Trophoblast cell (in vitro differentiated cells and primary cell): ENCODE results near the gene KRT8.

Source experiments
- DNase-seq, 2 donors: peaks; one replicate each; pipeline ENCODE4 v3.0.0-alpha.2; 2016
- H2AFZ ChIP-seq: 2 replicates; pipeline ENCODE4 v1.6.1; 2013; ENCODE audit warnings: low read length, moderate library complexity, mild to moderate bottlenecking; ENCODE audit not compliant: insufficient read depth, poor library complexity
- H2AK5ac ChIP-seq: 2 replicates; pipeline ENCODE4 v1.6.1; 2013; ENCODE audit warnings: mild to moderate bottlenecking, low read length
- H2BK120ac ChIP-seq: 2 replicates; pipeline ENCODE4 v1.6.1; 2013; ENCODE audit warnings: low read length, mild to moderate bottlenecking, moderate library complexity; ENCODE audit not compliant: insufficient read depth, poor library complexity
- H2BK12ac ChIP-seq: 2 replicates; pipeline ENCODE4 v1.6.1; 2013; ENCODE audit warnings: mild to moderate bottlenecking, low read length, moderate library complexity
- H2BK5ac ChIP-seq: 2 replicates; pipeline ENCODE4 v1.6.1; 2013; ENCODE audit warnings: low read length, low read depth, moderate library complexity, mild to moderate bottlenecking; ENCODE audit not compliant: poor library complexity
- H3K14ac ChIP-seq: 2 replicates; pipeline ENCODE4 v1.6.1; 2013; ENCODE audit warnings: mild to moderate bottlenecking, low read length
- H3K18ac ChIP-seq: 2 replicates; pipeline ENCODE4 v1.6.1; 2013; ENCODE audit warnings: mild to moderate bottlenecking, low read length
- H3K23ac ChIP-seq: 2 replicates; pipeline ENCODE4 v1.6.1; 2013; ENCODE audit warnings: low read length
- H3K27ac ChIP-seq: 2 replicates; pipeline ENCODE4 v1.5.1; 2013; ENCODE audit warnings: low read depth, mild to moderate bottlenecking, inconsistent platforms, low read length, moderate library complexity
- H3K27me3 ChIP-seq: 2 replicates; pipeline ENCODE4 v1.6.1; 2013; ENCODE audit warnings: inconsistent platforms, mild to moderate bottlenecking, low read length, moderate library complexity; ENCODE audit not compliant: insufficient read depth
- H3K36me3 ChIP-seq, 2 experiments: 1 replicate in 1 of 2; 2 replicates in 1 of 2; pipeline ENCODE4 v1.6.1; 2013; ENCODE audit warnings: low read length in 2 of 2, mild to moderate bottlenecking in 2 of 2, moderate library complexity in 1 of 2; ENCODE audit not compliant: insufficient read depth in 2 of 2, control insufficient read depth in 1 of 2
- H3K4ac ChIP-seq: 2 replicates; pipeline ENCODE4 v1.6.1; 2013; ENCODE audit warnings: low read depth, mild to moderate bottlenecking, low read length, moderate library complexity
- H3K4me1 ChIP-seq, 2 experiments: 1 replicate in 1 of 2; 2 replicates in 1 of 2; pipeline ENCODE4 v1.6.1; 2013; ENCODE audit warnings: low read length in 2 of 2, mild to moderate bottlenecking in 2 of 2, moderate library complexity in 1 of 2; ENCODE audit not compliant: insufficient read depth in 2 of 2, control insufficient read depth in 1 of 2
- H3K4me2 ChIP-seq: 2 replicates; pipeline ENCODE4 v1.6.1; 2013; ENCODE audit warnings: inconsistent platforms, mild to moderate bottlenecking, low read length, moderate library complexity
- H3K4me3 ChIP-seq: 2 replicates; pipeline ENCODE4 v1.5.1; 2013; ENCODE audit warnings: mild to moderate bottlenecking, low read depth, low read length, inconsistent platforms
- H3K79me1 ChIP-seq: one replicate; pipeline ENCODE4 v1.6.1; 2013; ENCODE audit warnings: low read length
- H3K79me2 ChIP-seq: 2 replicates; pipeline ENCODE4 v1.6.1; 2013; ENCODE audit warnings: low read length, mild to moderate bottlenecking; ENCODE audit not compliant: control insufficient read depth, insufficient read depth, poor library complexity
- H3K9ac ChIP-seq: 2 replicates; pipeline ENCODE4 v1.6.1; 2013; ENCODE audit warnings: mild to moderate bottlenecking, low read length
- H3K9me3 ChIP-seq: 2 replicates; pipeline ENCODE4 v1.6.1; 2013; ENCODE audit warnings: low read depth, mild to moderate bottlenecking, control low read depth, inconsistent platforms, low read length; ENCODE audit not compliant: insufficient read depth
- H4K12ac ChIP-seq: 2 replicates; pipeline ENCODE4 v1.6.1; 2013; ENCODE audit warnings: low read depth, mild to moderate bottlenecking, low read length, moderate library complexity
- H4K8ac ChIP-seq: 2 replicates; pipeline ENCODE4 v1.6.1; 2013; ENCODE audit warnings: low read depth, mild to moderate bottlenecking, low read length, moderate library complexity
- H4K91ac ChIP-seq: one replicate; pipeline ENCODE4 v1.6.1; 2013; ENCODE audit warnings: low read depth, mild to moderate bottlenecking, low read length, moderate library complexity
- WGBS: extraction: QIAGEN DNeasy Blood & Tissue Kit; methylation state at CpG from one replicate; pipeline ENCODE4 v1.1.7; 2013; ENCODE audit warnings: missing lambda C conversion rate; ENCODE audit not compliant: insufficient read length, insufficient coverage; ENCODE audit errors: extremely low coverage; 5-methylcytosine and 5-hydroxymethylcytosine counted together

KRT8 gene

DNA sequence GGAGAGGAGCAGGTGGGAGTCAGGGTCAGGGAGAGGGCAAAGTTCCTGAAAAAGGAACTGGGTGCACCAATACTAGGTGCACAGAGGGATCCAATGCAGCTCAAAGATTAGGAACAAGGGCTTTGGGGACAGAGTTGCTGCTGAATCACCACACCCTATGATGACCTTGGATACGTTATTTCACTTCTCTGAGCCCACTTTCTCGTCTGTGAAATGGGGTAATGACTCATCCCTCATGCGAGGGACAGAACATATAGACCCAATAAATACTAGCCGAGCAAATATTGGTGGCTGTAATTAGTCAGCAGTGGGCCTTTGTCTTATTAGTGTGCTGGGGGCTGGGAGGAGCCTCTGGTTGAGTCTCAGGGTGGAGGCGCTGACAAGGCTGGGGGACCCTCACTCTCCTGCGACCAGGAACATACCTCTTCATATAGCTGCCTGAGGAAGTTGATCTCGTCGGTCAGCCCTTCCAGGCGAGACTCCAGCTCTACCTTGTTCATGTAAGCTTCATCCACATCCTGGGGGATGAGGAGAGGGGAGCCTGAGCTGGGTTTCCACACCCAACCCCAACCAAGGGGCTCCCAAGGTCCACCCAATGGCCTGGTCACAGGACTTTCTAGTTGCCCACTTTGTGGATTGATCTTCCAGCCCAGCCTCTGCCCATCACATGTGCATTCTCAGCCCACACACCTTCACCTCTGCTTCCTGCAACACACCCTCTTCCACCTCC, 4.5 kb downstream of the KRT8 start:
- H3K4me2 ChIP-seq = peak overlapping the region; percentile 68
- H4K12ac ChIP-seq = no peak overlapping the region
- no peak overlapping the region for H2BK120ac ChIP-seq
- H4K8ac ChIP-seq = no peak overlapping the region
- peak in 1 of 2 donors; percentile 54 for DNase-seq
- peak overlapping the region; percentile 26 for H2BK5ac ChIP-seq
- no peaks in the 10 kb centered on the region for H3K9me3 ChIP-seq
- no peak overlapping the region for H3K23ac ChIP-seq
- H3K9ac ChIP-seq = no peak overlapping the region
- peaks cover 4 to 11% of the 10 kb centered on the region in 2 experiments for H3K4me1 ChIP-seq
- no peaks in the 10 kb centered on the region for H3K27me3 ChIP-seq
- H2AK5ac ChIP-seq = no peak overlapping the region
- H3K4me3 ChIP-seq = no peak overlapping the region
- peaks cover 21% of the 10 kb centered on the region for H3K79me2 ChIP-seq
- H4K91ac ChIP-seq = no peak overlapping the region
- no peak overlapping the region for H3K4ac ChIP-seq
- peaks cover 17% of the 10 kb centered on the region for H3K79me1 ChIP-seq
- no peak overlapping the region for H2AFZ ChIP-seq
- WGBS = no CpG with 5 or more reads among the region's 9 CpGs
- H3K36me3 ChIP-seq = peaks cover 61 to 71% of the 10 kb centered on the region in 2 experiments
- no peak overlapping the region for H3K14ac ChIP-seq
- peak overlapping the region; percentile 41 for H3K18ac ChIP-seq
- no peak overlapping the region for H2BK12ac ChIP-seq
- H3K27ac ChIP-seq = peak overlapping the region; percentile 37

DNA sequence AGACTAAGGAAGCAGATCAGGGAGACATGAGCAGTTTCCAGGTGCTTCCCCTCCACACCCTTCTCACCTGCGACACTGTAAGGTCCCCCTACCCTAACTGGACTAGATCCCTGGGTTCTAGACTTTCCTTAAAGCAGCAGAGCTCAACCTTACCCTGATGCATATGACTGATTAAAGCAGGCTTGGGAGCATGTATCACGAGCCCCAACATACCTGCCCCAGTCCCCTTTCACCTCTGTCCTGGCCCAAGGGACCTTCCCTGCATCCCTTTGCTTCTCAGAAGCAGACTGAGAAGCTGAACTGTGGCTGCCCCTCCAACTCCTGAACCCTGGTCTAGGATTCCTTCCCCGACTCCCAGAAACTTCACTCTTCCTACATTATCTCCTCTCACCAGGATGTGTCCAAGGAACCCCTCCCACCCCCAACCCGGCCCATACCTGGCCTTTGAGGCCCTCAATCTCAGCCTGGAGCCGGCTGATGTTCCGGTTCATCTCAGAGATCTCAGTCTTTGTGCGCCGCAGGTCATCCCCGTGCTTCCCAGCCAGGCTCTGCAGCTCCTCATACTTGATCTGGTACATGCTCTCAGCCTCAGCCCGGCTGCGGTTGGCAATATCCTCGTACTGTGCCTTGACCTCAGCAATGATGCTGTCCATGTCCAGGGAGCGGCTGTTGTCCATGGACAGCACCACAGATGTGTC, 5.4 kb downstream of the KRT8 start:
- H3K4me3 ChIP-seq = no peak overlapping the region
- H3K18ac ChIP-seq = peak overlapping the region; percentile 57
- no peak overlapping the region for H3K4me2 ChIP-seq
- H2AFZ ChIP-seq = no peak overlapping the region
- H3K23ac ChIP-seq = no peak overlapping the region
- peaks cover 16% of the 10 kb centered on the region for H3K79me2 ChIP-seq
- no peak overlapping the region for H2BK5ac ChIP-seq
- WGBS = no CpG with 5 or more reads among the region's 13 CpGs
- H2BK12ac ChIP-seq = peak overlapping the region; percentile 18
- H3K27ac ChIP-seq = no peak overlapping the region
- no peak overlapping the region for H4K91ac ChIP-seq
- no peak overlapping the region for H3K4ac ChIP-seq
- peak; percentile 57 to 66 for DNase-seq
- H3K9ac ChIP-seq = no peak overlapping the region
- H2BK120ac ChIP-seq = no peak overlapping the region
- peaks cover 61 to 71% of the 10 kb centered on the region in 2 experiments for H3K36me3 ChIP-seq
- no peak overlapping the region for H3K14ac ChIP-seq
- no peak overlapping the region for H2AK5ac ChIP-seq
- H3K79me1 ChIP-seq = peaks cover 12% of the 10 kb centered on the region
- H4K12ac ChIP-seq = no peak overlapping the region
- no peaks in the 10 kb centered on the region for H3K9me3 ChIP-seq
- peaks cover 2 to 9% of the 10 kb centered on the region in 2 experiments for H3K4me1 ChIP-seq
- no peaks in the 10 kb centered on the region for H3K27me3 ChIP-seq
- H4K8ac ChIP-seq = no peak overlapping the region

DNA sequence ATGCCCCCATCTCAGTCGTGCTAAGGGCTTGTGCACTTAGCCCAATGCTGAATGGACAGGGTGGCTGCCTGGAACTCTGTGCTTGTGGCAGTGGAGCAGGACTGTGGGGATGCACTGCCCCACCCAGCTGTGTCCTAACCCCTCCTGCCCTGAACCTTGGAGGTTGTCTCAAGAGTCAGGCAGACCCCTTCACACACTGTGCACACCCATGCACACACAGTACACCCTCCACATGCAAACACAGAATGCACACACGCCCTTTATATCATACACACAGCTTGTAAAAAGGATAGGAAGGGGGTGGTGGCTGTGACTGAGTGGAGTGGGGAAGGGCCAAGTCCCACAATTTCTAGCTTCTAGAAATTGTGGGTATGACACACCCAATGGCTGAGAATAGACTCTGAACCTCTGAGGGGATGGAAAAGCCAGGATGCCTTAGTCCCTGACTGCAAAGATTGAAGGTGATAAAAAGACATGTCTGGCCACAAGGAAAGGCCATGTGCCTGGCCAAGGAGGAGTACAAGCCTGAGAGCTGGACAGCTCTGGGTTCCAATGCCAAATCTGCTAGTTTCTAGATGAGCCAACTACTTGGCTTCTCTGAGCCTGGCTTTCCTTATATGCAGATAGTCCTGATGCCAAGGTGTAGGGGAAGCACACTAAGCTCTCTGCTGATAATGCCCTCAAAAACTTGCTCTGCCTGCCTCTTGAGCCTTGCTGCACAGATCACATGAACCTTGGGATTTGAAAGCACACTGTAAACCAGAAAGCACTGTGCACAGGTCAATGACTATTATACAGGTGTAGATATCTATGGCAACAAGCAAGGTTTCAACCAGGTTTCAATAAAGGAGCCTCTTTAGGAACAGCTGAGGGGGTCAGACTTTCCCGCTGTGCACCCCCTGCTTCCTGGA, 8.4 kb downstream of the KRT8 start:
- H2BK5ac ChIP-seq = no peak overlapping the region
- H3K9ac ChIP-seq = no peak overlapping the region
- H2BK12ac ChIP-seq = no peak overlapping the region
- no peak overlapping the region for H3K18ac ChIP-seq
- no peaks in the 10 kb centered on the region for H3K9me3 ChIP-seq
- no peak overlapping the region for H3K4me3 ChIP-seq
- H3K4ac ChIP-seq = no peak overlapping the region
- peak in 1 of 2 donors; percentile 92 for DNase-seq
- H2AFZ ChIP-seq = no peak overlapping the region
- no peaks in the 10 kb centered on the region for H3K27me3 ChIP-seq
- no CpG with 5 or more reads among the region's 3 CpGs for whole genome bisulfite sequencing
- no peak overlapping the region for H3K23ac ChIP-seq
- H3K4me2 ChIP-seq = no peak overlapping the region
- H4K91ac ChIP-seq = no peak overlapping the region
- H3K4me1 ChIP-seq = peaks cover 0 to 7% of the 10 kb centered on the region in 2 experiments
- no peak overlapping the region for H2BK120ac ChIP-seq
- peaks cover 2% of the 10 kb centered on the region for H3K79me2 ChIP-seq
- H3K36me3 ChIP-seq = peaks cover 42 to 54% of the 10 kb centered on the region in 2 experiments
- H3K79me1 ChIP-seq = no peaks in the 10 kb centered on the region
- H2AK5ac ChIP-seq = no peak overlapping the region
- peak overlapping the region; percentile 0 for H3K27ac ChIP-seq
- no peak overlapping the region for H4K12ac ChIP-seq
- no peak overlapping the region for H4K8ac ChIP-seq
- H3K14ac ChIP-seq = no peak overlapping the region

DNA sequence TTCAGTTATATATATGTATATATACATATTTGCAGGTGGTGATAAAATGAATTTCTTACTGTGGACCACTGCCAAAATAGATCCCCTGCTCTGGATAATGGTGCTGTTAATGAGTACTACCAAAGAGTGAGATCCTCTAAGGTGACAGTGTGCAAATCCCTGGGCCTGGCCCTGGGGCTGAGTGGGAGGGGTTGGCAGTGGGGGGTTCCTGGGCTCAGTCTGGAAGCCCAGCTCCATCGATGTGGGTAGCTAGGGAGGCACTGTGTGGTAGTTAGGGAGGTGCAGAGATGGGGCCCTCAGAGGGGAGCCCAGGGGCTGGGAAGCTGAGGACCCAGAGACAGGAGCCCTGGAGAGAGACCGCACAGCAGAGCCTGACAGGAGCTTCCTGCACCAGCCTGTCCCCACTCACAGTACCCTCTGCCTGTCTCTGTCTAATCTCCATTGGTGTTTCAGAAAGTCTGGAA, 9.1 kb downstream of the KRT8 start:
- H2BK12ac ChIP-seq = no peak overlapping the region
- H2AK5ac ChIP-seq = no peak overlapping the region
- peaks cover 2% of the 10 kb centered on the region for H3K79me2 ChIP-seq
- no peak overlapping the region for H4K91ac ChIP-seq
- H3K4me2 ChIP-seq = no peak overlapping the region
- H2AFZ ChIP-seq = no peak overlapping the region
- H3K4me1 ChIP-seq = peaks cover 0 to 4% of the 10 kb centered on the region in 2 experiments
- H3K27ac ChIP-seq = no peak overlapping the region
- DNase-seq = peak; percentile 86 to 90
- H2BK5ac ChIP-seq = no peak overlapping the region
- H3K4ac ChIP-seq = no peak overlapping the region
- peaks cover 38 to 47% of the 10 kb centered on the region in 2 experiments for H3K36me3 ChIP-seq
- no peaks in the 10 kb centered on the region for H3K27me3 ChIP-seq
- no peak overlapping the region for H2BK120ac ChIP-seq
- H3K23ac ChIP-seq = no peak overlapping the region
- H3K79me1 ChIP-seq = no peaks in the 10 kb centered on the region
- H3K9ac ChIP-seq = no peak overlapping the region
- no CpG with 5 or more reads among the region's 2 CpGs for WGBS
- no peak overlapping the region for H4K12ac ChIP-seq
- H4K8ac ChIP-seq = no peak overlapping the region
- H3K14ac ChIP-seq = no peak overlapping the region
- H3K4me3 ChIP-seq = no peak overlapping the region
- no peaks in the 10 kb centered on the region for H3K9me3 ChIP-seq
- H3K18ac ChIP-seq = no peak overlapping the region
